ENCODE results near the gene DNAAF1.

DNAAF1 gene

GRCh38 chr16:84156342-84156784 is 11.3 kb downstream of the DNAAF1 start:
- Mint-ChIP-seq H3K27ac (no peak overlapping the region), H3K4me3 (no peak overlapping the region), H3K27me3 (peaks cover 47 to 59% of the 10 kb centered on the region in 2 donors), H3K4me1 (ENCODE audit: low read depth in 2 of 2) (no peaks in the 10 kb centered on the region), H3K9me3 (no peaks in the 10 kb centered on the region), H3K36me3 (ENCODE audit: insufficient read depth) (no peaks in the 10 kb centered on the region)
- ATAC-seq (replicated peaks) = no peak
- DNase-seq = no peak

GRCh38 chr16:84159007-84159406 is 13.9 kb downstream of the DNAAF1 start:
- no peaks in the 10 kb centered on the region for H3K4me1 Mint-ChIP-seq (ENCODE audit: low read depth in 2 of 2)
- H3K27ac Mint-ChIP-seq = no peak overlapping the region
- H3K9me3 Mint-ChIP-seq = no peaks in the 10 kb centered on the region
- H3K27me3 Mint-ChIP-seq = peaks cover 39 to 65% of the 10 kb centered on the region in 2 donors
- no peak overlapping the region for H3K4me3 Mint-ChIP-seq
- DNase-seq (no peak), ATAC-seq (replicated peaks) (no peak)
- H3K36me3 Mint-ChIP-seq (ENCODE audit: insufficient read depth) = no peaks in the 10 kb centered on the region

GRCh38 chr16:84159800-84160199 is 14.7 kb downstream of the DNAAF1 start:
- Mint-ChIP-seq H3K4me1 (ENCODE audit: low read depth in 2 of 2) (no peaks in the 10 kb centered on the region), H3K36me3 (ENCODE audit: insufficient read depth) (no peaks in the 10 kb centered on the region), H3K27ac (no peak overlapping the region), H3K4me3 (no peak overlapping the region), H3K27me3 (peaks cover 40 to 69% of the 10 kb centered on the region in 2 donors), H3K9me3 (no peaks in the 10 kb centered on the region)
- DNase-seq = no peak
- ATAC-seq (replicated peaks) = no peak

- H3K9me3 Mint-ChIP-seq = no peaks in the 10 kb centered on the region
- H3K4me3 Mint-ChIP-seq = no peak overlapping the region
- no peak for ATAC-seq (replicated peaks)
- H3K36me3 Mint-ChIP-seq (ENCODE audit: insufficient read depth) = no peaks in the 10 kb centered on the region
- DNase-seq = no peak
- H3K27me3 Mint-ChIP-seq = peaks cover 44 to 70% of the 10 kb centered on the region in 2 donors
- H3K27ac Mint-ChIP-seq = no peak overlapping the region
- no peaks in the 10 kb centered on the region for H3K4me1 Mint-ChIP-seq (ENCODE audit: low read depth in 2 of 2)
Observed at GRCh38 chr16:84161037-84161436, 15.9 kb downstream of the DNAAF1 start.

GRCh38 chr16:84161801-84162200 is 16.7 kb downstream of the DNAAF1 start:
- H3K4me1 Mint-ChIP-seq (ENCODE audit: low read depth in 2 of 2) = no peaks in the 10 kb centered on the region
- no peak for ATAC-seq (replicated peaks)
- no peak overlapping the region for H3K4me3 Mint-ChIP-seq
- peaks cover 37 to 65% of the 10 kb centered on the region in 2 donors for H3K27me3 Mint-ChIP-seq
- no peaks in the 10 kb centered on the region for H3K9me3 Mint-ChIP-seq
- DNase-seq = no peak
- H3K36me3 Mint-ChIP-seq (ENCODE audit: insufficient read depth) = no peaks in the 10 kb centered on the region
- H3K27ac Mint-ChIP-seq = no peak overlapping the region

- peaks cover 32 to 69% of the 10 kb centered on the region in 2 donors for H3K27me3 Mint-ChIP-seq
- H3K27ac Mint-ChIP-seq = no peak overlapping the region
- H3K36me3 Mint-ChIP-seq (ENCODE audit: insufficient read depth) = peaks cover 3% of the 10 kb centered on the region
- no peak overlapping the region for H3K4me3 Mint-ChIP-seq
- DNase-seq (no peak), ATAC-seq (replicated peaks) (no peak)
- H3K9me3 Mint-ChIP-seq = no peaks in the 10 kb centered on the region
- no peaks in the 10 kb centered on the region for H3K4me1 Mint-ChIP-seq (ENCODE audit: low read depth in 2 of 2)
Observed at GRCh38 chr16:84165746-84166145, 20.6 kb downstream of the DNAAF1 start.

- peaks cover 35 to 64% of the 10 kb centered on the region in 2 donors for H3K27me3 Mint-ChIP-seq
- H3K4me1 Mint-ChIP-seq (ENCODE audit: low read depth in 2 of 2) = no peaks in the 10 kb centered on the region
- no peak overlapping the region for H3K27ac Mint-ChIP-seq
- H3K9me3 Mint-ChIP-seq = no peaks in the 10 kb centered on the region
- no peak for ATAC-seq (replicated peaks)
- no peak overlapping the region for H3K4me3 Mint-ChIP-seq
- peaks cover 3% of the 10 kb centered on the region for H3K36me3 Mint-ChIP-seq (ENCODE audit: insufficient read depth)
- no peak for DNase-seq
Observed at GRCh38 chr16:84166796-84167695, 21.9 kb downstream of the DNAAF1 start.

- Mint-ChIP-seq H3K36me3 (ENCODE audit: insufficient read depth) (peaks cover 3% of the 10 kb centered on the region), H3K4me3 (no peak overlapping the region), H3K9me3 (no peaks in the 10 kb centered on the region), H3K27me3 (peaks cover 42 to 61% of the 10 kb centered on the region in 2 donors), H3K27ac (no peak overlapping the region), H3K4me1 (ENCODE audit: low read depth in 2 of 2) (no peaks in the 10 kb centered on the region)
- ATAC-seq (replicated peaks) = no peak
- DNase-seq = no peak
Observed at GRCh38 chr16:84169765-84170310, 24.7 kb downstream of the DNAAF1 start.

GRCh38 chr16:84174396-84174795 is 29.3 kb downstream of the DNAAF1 start:
- Mint-ChIP-seq H3K27ac (no peak overlapping the region), H3K27me3 (peaks cover 21 to 25% of the 10 kb centered on the region in 2 donors), H3K9me3 (no peaks in the 10 kb centered on the region), H3K36me3 (ENCODE audit: insufficient read depth) (peaks cover 14% of the 10 kb centered on the region), H3K4me3 (no peak overlapping the region), H3K4me1 (ENCODE audit: low read depth in 2 of 2) (peaks cover 5 to 6% of the 10 kb centered on the region in 2 donors)
- no peak for ATAC-seq (replicated peaks)
- no peak for DNase-seq

- DNase-seq (peak; percentile 53 to 70 (median 55)), ATAC-seq (replicated peaks) (peak; percentile 98)
- Mint-ChIP-seq H3K4me3 (no peak overlapping the region), H3K9me3 (no peaks in the 10 kb centered on the region), H3K36me3 (ENCODE audit: insufficient read depth) (peaks cover 11% of the 10 kb centered on the region), H3K27me3 (peaks cover 11 to 15% of the 10 kb centered on the region in 2 donors), H3K27ac (peak overlapping the region in 1 of 2 donors; percentile 55), H3K4me1 (ENCODE audit: low read depth in 2 of 2) (peaks cover 5 to 6% of the 10 kb centered on the region in 2 donors)
Observed at GRCh38 chr16:84175350-84176081, 30.4 kb downstream of the DNAAF1 start.

GRCh38 chr16:84176192-84177053 is 31.3 kb downstream of the DNAAF1 start:
- H3K9me3 Mint-ChIP-seq = no peaks in the 10 kb centered on the region
- peaks cover 5 to 6% of the 10 kb centered on the region in 2 donors for H3K4me1 Mint-ChIP-seq (ENCODE audit: low read depth in 2 of 2)
- no peak overlapping the region for H3K4me3 Mint-ChIP-seq

GRCh38 chr16:84177741-84178073 is 32.6 kb downstream of the DNAAF1 start:
- peak overlapping the region; percentile 53 to 60 for H3K27ac Mint-ChIP-seq
- DNase-seq = no peak
- no peaks in the 10 kb centered on the region for H3K9me3 Mint-ChIP-seq
- peaks cover 4 to 5% of the 10 kb centered on the region in 2 donors for H3K27me3 Mint-ChIP-seq
- H3K4me3 Mint-ChIP-seq = no peak overlapping the region
- peaks cover 5 to 6% of the 10 kb centered on the region in 2 donors for H3K4me1 Mint-ChIP-seq (ENCODE audit: low read depth in 2 of 2)
- peaks cover 11% of the 10 kb centered on the region for H3K36me3 Mint-ChIP-seq (ENCODE audit: insufficient read depth)
- no peak for ATAC-seq (replicated peaks)

More at GRCh38 chr16:84176192-84177053, 31.3 kb downstream of the DNAAF1 start:
- Mint-ChIP-seq H3K27me3 (peaks cover 11 to 15% of the 10 kb centered on the region in 2 donors), H3K27ac (no peak overlapping the region), H3K36me3 (ENCODE audit: insufficient read depth) (peaks cover 11% of the 10 kb centered on the region)
- DNase-seq = no peak
- no peak for ATAC-seq (replicated peaks)

Measured in effector memory CD8-positive, alpha-beta T cell (primary cell).